Mesendoderm (in vitro differentiated cells): ENCODE results near the gene AUH.

Experiments
- DNase-seq: peaks from one replicate; pipeline ENCODE4 v3.0.0; 2013
- H2AK5ac ChIP-seq: 2 replicates; pipeline ENCODE4 v1.6.1; 2013; ENCODE audit warnings: low read length, inconsistent platforms
- H2BK120ac ChIP-seq: 2 replicates; pipeline ENCODE4 v1.6.1; 2013; ENCODE audit warnings: low read depth, mild to moderate bottlenecking, low read length, moderate library complexity, mixed read lengths
- H2BK15ac ChIP-seq: replicated peaks from 2 replicates; pipeline ENCODE4 v1.6.1; 2013; ENCODE audit warnings: low read depth, mild to moderate bottlenecking, moderate library complexity
- H2BK5ac ChIP-seq: 2 replicates; pipeline ENCODE4 v1.6.1; 2013; ENCODE audit warnings: low read length, inconsistent platforms
- H3K18ac ChIP-seq: 2 replicates; pipeline ENCODE4 v1.6.1; 2013; ENCODE audit warnings: mild to moderate bottlenecking, low read length, mixed read lengths
- H3K23ac ChIP-seq: one replicate; pipeline ENCODE4 v1.6.1; 2013; ENCODE audit warnings: low read length
- H3K27ac ChIP-seq: 2 replicates; pipeline ENCODE4 v1.5.1; 2013; ENCODE audit warnings: low read depth, mild to moderate bottlenecking, inconsistent platforms, low read length, moderate library complexity
- H3K27me3 ChIP-seq: 2 replicates; pipeline ENCODE4 v1.6.1; 2013; ENCODE audit warnings: low read length, control low read depth, mild to moderate bottlenecking, inconsistent platforms; ENCODE audit not compliant: insufficient read depth, poor library complexity
- H3K36me3 ChIP-seq: 2 replicates; pipeline ENCODE4 v1.6.1; 2013; ENCODE audit warnings: low read length, inconsistent platforms; ENCODE audit not compliant: control insufficient read depth, insufficient read depth
- H3K4ac ChIP-seq: one replicate; pipeline ENCODE4 v1.6.1; 2013; ENCODE audit warnings: low read depth, mild to moderate bottlenecking, low read length, moderate library complexity
- H3K4me1 ChIP-seq: 2 replicates; pipeline ENCODE4 v1.6.1; 2013; ENCODE audit warnings: low read depth, low read length, inconsistent platforms; ENCODE audit not compliant: control insufficient read depth
- H3K4me2 ChIP-seq: 2 replicates; pipeline ENCODE4 v1.6.1; 2013; ENCODE audit warnings: low read length
- H3K4me3 ChIP-seq: 2 replicates; pipeline ENCODE4 v1.5.1; 2013; ENCODE audit warnings: mild to moderate bottlenecking, low read length
- H3K56ac ChIP-seq: one replicate; pipeline ENCODE4 v1.6.1; 2013; ENCODE audit warnings: low read length
- H3K79me1 ChIP-seq: 2 replicates; pipeline ENCODE4 v1.6.1; 2013; ENCODE audit warnings: low read length, inconsistent platforms
- H3K79me2 ChIP-seq: 2 replicates; pipeline ENCODE4 v1.6.1; 2013; ENCODE audit warnings: mild to moderate bottlenecking, low read length; ENCODE audit not compliant: control insufficient read depth, insufficient read depth
- H3K9ac ChIP-seq: 2 replicates; pipeline ENCODE4 v1.6.1; 2013; ENCODE audit warnings: low read length, inconsistent platforms
- H4K5ac ChIP-seq: one replicate; pipeline ENCODE4 v1.6.1; 2013; ENCODE audit warnings: low read length
- H4K8ac ChIP-seq: one replicate; pipeline ENCODE4 v1.6.1; 2013; ENCODE audit warnings: low read depth, mild to moderate bottlenecking, control low read depth, low read length, moderate library complexity
- WGBS: extraction: QIAGEN DNeasy Blood & Tissue Kit; methylation state at CpG from one replicate; pipeline ENCODE4 v1.1.7; 2013; ENCODE audit warnings: low lambda C conversion rate, missing lambda C conversion rate; ENCODE audit not compliant: insufficient coverage; ENCODE audit errors: extremely low coverage; 5-methylcytosine and 5-hydroxymethylcytosine counted together

Gene AUH

DNA sequence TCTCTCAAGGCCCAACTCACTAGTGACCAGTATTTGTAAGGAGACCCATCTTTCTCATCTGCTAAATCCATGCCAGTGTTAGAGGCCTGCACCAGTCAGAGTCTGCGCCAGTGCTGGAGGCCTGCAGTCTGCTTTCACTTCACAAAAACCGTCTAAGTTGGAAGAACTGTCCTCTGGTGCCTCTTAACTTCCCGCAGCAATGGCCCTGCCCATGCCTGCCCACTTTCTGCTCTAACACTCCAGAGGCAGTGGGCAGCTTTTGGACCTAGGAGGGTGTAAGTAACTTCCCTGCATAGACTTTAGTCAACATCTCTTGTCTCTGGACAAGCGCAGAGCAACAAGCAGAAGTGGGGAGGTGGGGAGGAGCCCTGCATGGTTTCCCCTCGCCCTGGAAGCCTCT is 152.9 kb downstream of the AUH start:
- WGBS, result no CpG with 5 or more reads among the region's 5 CpGs
- no peak overlapping the region for H2BK120ac ChIP-seq
- no peak overlapping the region for H4K8ac ChIP-seq
- H3K56ac ChIP-seq, result no peak overlapping the region
- H3K79me2 ChIP-seq, result no peaks in the 10 kb centered on the region
- no peak overlapping the region for H3K27ac ChIP-seq
- H3K9ac ChIP-seq, result no peak overlapping the region
- no peak overlapping the region for H3K4ac ChIP-seq
- no peak for DNase-seq
- H3K18ac ChIP-seq, result no peak overlapping the region
- H3K36me3 ChIP-seq, result no peaks in the 10 kb centered on the region
- H3K4me3 ChIP-seq, result no peak overlapping the region
- H2BK5ac ChIP-seq, result no peak overlapping the region
- no peaks in the 10 kb centered on the region for H3K27me3 ChIP-seq
- no peak overlapping the region for H3K4me2 ChIP-seq
- no peak overlapping the region for H3K23ac ChIP-seq
- H4K5ac ChIP-seq, result no peak overlapping the region
- H3K4me1 ChIP-seq, result no peaks in the 10 kb centered on the region
- H2AK5ac ChIP-seq, result no peak overlapping the region
- no peak overlapping the region for H2BK15ac ChIP-seq
- no peaks in the 10 kb centered on the region for H3K79me1 ChIP-seq

- Histone ChIP-seq H2AK5ac (no peak overlapping the region), H3K4ac (no peak overlapping the region), H3K23ac (no peak overlapping the region), H4K5ac (no peak overlapping the region), H3K36me3 (no peaks in the 10 kb centered on the region), H3K56ac (no peak overlapping the region), H3K27me3 (no peaks in the 10 kb centered on the region), H3K18ac (no peak overlapping the region), H2BK15ac (no peak overlapping the region), H3K79me2 (no peaks in the 10 kb centered on the region), H4K8ac (no peak overlapping the region), H3K4me1 (no peaks in the 10 kb centered on the region), H2BK5ac (no peak overlapping the region), H3K4me3 (no peak overlapping the region), H3K4me2 (no peak overlapping the region), H2BK120ac (no peak overlapping the region), H3K79me1 (no peaks in the 10 kb centered on the region), H3K9ac (no peak overlapping the region), H3K27ac (no peak overlapping the region)
- DNase-seq, result no peak
- WGBS, result no CpG with 5 or more reads among the region's 3 CpGs
Observed at GRCh38 chr9:91208419-91208745, 153.3 kb downstream of the AUH start.

GRCh38 chr9:91207729-91208418 is 153.8 kb downstream of the AUH start:
- H2BK120ac ChIP-seq, result no peak overlapping the region
- H3K23ac ChIP-seq, result no peak overlapping the region
- no peaks in the 10 kb centered on the region for H3K79me1 ChIP-seq
- H4K8ac ChIP-seq, result no peak overlapping the region
- WGBS, result no CpG with 5 or more reads among the region's 8 CpGs
- no peaks in the 10 kb centered on the region for H3K79me2 ChIP-seq
- no peak overlapping the region for H3K27ac ChIP-seq
- H2BK15ac ChIP-seq, result no peak overlapping the region
- H3K4me1 ChIP-seq, result no peaks in the 10 kb centered on the region
- H3K56ac ChIP-seq, result no peak overlapping the region
- no peak overlapping the region for H4K5ac ChIP-seq
- no peak overlapping the region for H3K4ac ChIP-seq
- no peak overlapping the region for H3K18ac ChIP-seq
- no peak overlapping the region for H3K4me3 ChIP-seq
- H3K4me2 ChIP-seq, result no peak overlapping the region
- no peak for DNase-seq
- H2BK5ac ChIP-seq, result no peak overlapping the region
- H3K27me3 ChIP-seq, result no peaks in the 10 kb centered on the region
- H3K9ac ChIP-seq, result no peak overlapping the region
- no peak overlapping the region for H2AK5ac ChIP-seq
- H3K36me3 ChIP-seq, result no peaks in the 10 kb centered on the region

GRCh38 chr9:91207397-91207728 is 154.4 kb downstream of the AUH start:
- no peak overlapping the region for H3K4ac ChIP-seq
- H4K8ac ChIP-seq, result no peak overlapping the region
- H2BK5ac ChIP-seq, result no peak overlapping the region
- H3K56ac ChIP-seq, result no peak overlapping the region
- no peak for DNase-seq
- H3K4me1 ChIP-seq, result no peaks in the 10 kb centered on the region
- no peak overlapping the region for H3K18ac ChIP-seq
- no peak overlapping the region for H3K23ac ChIP-seq
- no peak overlapping the region for H2AK5ac ChIP-seq
- no peak overlapping the region for H4K5ac ChIP-seq
- H3K27ac ChIP-seq, result no peak overlapping the region
- no CpG with 5 or more reads among the region's 9 CpGs for WGBS
- no peak overlapping the region for H3K4me3 ChIP-seq
- no peak overlapping the region for H2BK120ac ChIP-seq
- no peaks in the 10 kb centered on the region for H3K79me2 ChIP-seq
- no peak overlapping the region for H3K4me2 ChIP-seq
- H2BK15ac ChIP-seq, result no peak overlapping the region
- H3K36me3 ChIP-seq, result no peaks in the 10 kb centered on the region
- no peaks in the 10 kb centered on the region for H3K27me3 ChIP-seq
- H3K79me1 ChIP-seq, result no peaks in the 10 kb centered on the region
- H3K9ac ChIP-seq, result no peak overlapping the region

DNA sequence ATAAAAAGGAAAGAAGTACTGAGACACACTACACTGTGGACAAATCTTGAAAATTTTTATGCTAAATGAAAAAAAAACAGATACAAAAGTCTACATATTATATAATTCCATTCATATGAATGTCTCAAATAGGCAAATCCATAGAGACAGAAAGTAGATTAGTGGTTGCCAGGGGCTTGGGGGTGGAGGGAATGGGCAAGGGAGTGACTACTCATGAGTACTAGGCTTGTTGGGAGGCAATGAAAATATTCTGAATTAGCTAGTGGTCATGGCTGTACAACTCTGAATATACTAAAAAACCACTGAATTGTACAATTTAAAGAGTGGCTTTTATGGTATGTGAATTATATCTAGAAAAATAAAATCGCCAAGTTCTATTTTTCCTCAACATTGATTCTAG is 154.9 kb downstream of the AUH start:
- Histone ChIP-seq H3K18ac (no peak overlapping the region), H2AK5ac (no peak overlapping the region), H3K4ac (no peak overlapping the region), H3K79me1 (no peaks in the 10 kb centered on the region), H2BK15ac (no peak overlapping the region), H3K36me3 (no peaks in the 10 kb centered on the region), H4K5ac (no peak overlapping the region), H3K27me3 (no peaks in the 10 kb centered on the region), H2BK120ac (no peak overlapping the region), H3K79me2 (no peaks in the 10 kb centered on the region), H3K4me3 (no peak overlapping the region), H3K27ac (no peak overlapping the region), H3K9ac (no peak overlapping the region), H3K4me2 (no peak overlapping the region), H2BK5ac (no peak overlapping the region), H3K23ac (no peak overlapping the region), H4K8ac (no peak overlapping the region), H3K56ac (no peak overlapping the region), H3K4me1 (no peaks in the 10 kb centered on the region)
- no peak for DNase-seq
- WGBS, result no CpG with 5 or more reads among the region's 1 CpG

- H3K4me3 ChIP-seq, result no peak overlapping the region
- H3K18ac ChIP-seq, result no peak overlapping the region
- H3K56ac ChIP-seq, result no peak overlapping the region
- no peak overlapping the region for H3K4ac ChIP-seq
- H2BK120ac ChIP-seq, result no peak overlapping the region
- H3K79me1 ChIP-seq, result no peaks in the 10 kb centered on the region
- H4K5ac ChIP-seq, result no peak overlapping the region
- H2AK5ac ChIP-seq, result no peak overlapping the region
- H3K79me2 ChIP-seq, result no peaks in the 10 kb centered on the region
- H3K36me3 ChIP-seq, result no peaks in the 10 kb centered on the region
- H3K27ac ChIP-seq, result no peak overlapping the region
- no peaks in the 10 kb centered on the region for H3K4me1 ChIP-seq
- H2BK5ac ChIP-seq, result no peak overlapping the region
- no peak overlapping the region for H3K9ac ChIP-seq
- no peak overlapping the region for H4K8ac ChIP-seq
- H3K4me2 ChIP-seq, result no peak overlapping the region
- H3K23ac ChIP-seq, result no peak overlapping the region
- no peaks in the 10 kb centered on the region for H3K27me3 ChIP-seq
- DNase-seq, result no peak
- no peak overlapping the region for H2BK15ac ChIP-seq
Observed at GRCh38 chr9:91202736-91203283, 158.9 kb downstream of the AUH start.
